ENCODE data around the gene KDM6A.
"Not testable (repeated sequence)": the region's sequence is repeated elsewhere in the genome, so short reads cannot be mapped to it uniquely, and the experiment has no call there.

Gene KDM6A

DNA sequence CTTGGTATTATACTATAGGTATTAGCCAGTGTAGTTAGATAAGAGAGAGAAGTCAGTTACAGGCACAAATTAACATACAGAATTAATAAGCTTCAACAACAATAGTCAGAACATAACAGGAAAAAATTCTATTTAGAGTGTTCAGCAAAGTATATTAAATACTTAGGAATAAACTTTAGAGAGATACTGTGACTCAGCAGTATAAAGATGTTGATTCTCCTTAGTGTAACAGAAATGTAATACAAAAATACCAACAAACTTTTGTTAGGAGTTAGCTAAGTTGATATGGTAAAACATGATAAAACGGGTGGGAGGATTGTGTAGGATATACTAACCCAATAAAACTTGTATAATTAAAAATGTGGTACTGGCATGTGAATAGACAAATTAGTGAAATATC lies 173.4 kb downstream of the KDM6A start:
- TF ChIP-seq, protein P1, sequence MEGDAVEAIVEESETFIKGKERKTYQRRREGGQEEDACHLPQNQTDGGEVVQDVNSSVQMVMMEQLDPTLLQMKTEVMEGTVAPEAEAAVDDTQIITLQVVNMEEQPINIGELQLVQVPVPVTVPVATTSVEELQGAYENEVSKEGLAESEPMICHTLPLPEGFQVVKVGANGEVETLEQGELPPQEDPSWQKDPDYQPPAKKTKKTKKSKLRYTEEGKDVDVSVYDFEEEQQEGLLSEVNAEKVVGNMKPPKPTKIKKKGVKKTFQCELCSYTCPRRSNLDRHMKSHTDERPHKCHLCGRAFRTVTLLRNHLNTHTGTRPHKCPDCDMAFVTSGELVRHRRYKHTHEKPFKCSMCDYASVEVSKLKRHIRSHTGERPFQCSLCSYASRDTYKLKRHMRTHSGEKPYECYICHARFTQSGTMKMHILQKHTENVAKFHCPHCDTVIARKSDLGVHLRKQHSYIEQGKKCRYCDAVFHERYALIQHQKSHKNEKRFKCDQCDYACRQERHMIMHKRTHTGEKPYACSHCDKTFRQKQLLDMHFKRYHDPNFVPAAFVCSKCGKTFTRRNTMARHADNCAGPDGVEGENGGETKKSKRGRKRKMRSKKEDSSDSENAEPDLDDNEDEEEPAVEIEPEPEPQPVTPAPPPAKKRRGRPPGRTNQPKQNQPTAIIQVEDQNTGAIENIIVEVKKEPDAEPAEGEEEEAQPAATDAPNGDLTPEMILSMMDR (IDR thresholded peaks at IDR 0.05; ENCODE audit: low read length, missing control alignments): no peak
- DNase-seq (ENCODE audit: low read depth): no peak
- H3K4me3 ChIP-seq (replicated peaks; ENCODE audit: low read depth, low read length): no peak overlapping the region

DNA sequence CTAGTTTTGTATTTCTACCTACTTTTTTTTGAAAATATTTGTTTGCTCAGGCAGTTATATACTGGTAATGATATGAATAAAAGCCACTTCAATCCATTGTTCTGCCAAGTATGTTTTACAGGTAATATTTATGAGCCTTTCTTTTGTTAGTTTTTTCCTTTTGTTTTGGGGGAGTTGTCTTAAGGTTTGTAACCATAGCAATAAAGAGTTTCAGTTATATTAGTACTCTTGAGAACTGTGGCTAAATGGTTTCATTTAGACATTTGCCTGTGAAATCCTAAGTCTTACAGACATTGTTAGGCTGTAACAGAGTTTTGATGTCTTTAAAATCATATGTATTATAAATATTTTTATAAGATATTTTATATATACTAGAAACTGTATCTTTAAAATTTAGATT lies 177.6 kb downstream of the KDM6A start:
- no peak for DNase-seq (ENCODE audit: low read depth)
- TF ChIP-seq, protein P1 (IDR thresholded peaks at IDR 0.05; ENCODE audit: low read length, missing control alignments): no peak
- H3K4me3 ChIP-seq (replicated peaks; ENCODE audit: low read depth, low read length): no peak overlapping the region

DNA sequence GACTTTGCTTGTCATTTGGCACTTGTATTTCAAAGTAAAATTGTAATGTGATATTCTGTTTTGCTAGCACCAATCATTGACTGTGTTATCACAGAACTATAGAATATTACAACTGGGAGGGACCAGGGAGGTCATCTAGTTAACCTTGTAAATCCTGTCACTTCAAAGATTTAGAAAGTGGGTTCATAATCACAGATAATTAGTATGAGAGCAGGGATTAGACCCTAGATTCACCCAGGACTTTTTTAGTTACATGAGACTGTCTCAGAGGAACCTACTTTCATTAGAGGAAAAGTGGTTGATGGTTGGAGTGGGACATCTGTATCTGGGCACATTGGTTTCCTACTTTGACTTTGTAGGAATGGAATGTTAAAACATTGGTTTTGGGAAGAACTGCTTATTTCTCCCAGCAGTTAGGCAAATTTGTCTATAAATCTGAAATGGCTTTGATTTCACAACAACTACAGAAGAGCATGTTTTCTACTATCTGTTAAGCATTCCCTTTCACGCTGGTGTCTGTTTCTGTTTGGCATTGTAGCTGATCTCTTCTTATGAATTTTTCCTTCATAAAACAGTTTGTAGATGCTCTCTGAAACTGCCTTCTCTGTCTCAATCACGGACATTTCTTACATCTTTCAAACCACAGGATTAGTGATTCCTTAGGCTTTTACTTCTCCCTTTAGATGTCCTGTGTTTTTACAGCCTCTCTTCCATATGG lies 183.6 kb downstream of the KDM6A start:
- no peak overlapping the region for H3K4me3 ChIP-seq (replicated peaks; ENCODE audit: low read depth, low read length)
- TF ChIP-seq, protein P1 (IDR thresholded peaks at IDR 0.05; ENCODE audit: low read length, missing control alignments): no peak
- DNase-seq (ENCODE audit: low read depth): no peak

DNA sequence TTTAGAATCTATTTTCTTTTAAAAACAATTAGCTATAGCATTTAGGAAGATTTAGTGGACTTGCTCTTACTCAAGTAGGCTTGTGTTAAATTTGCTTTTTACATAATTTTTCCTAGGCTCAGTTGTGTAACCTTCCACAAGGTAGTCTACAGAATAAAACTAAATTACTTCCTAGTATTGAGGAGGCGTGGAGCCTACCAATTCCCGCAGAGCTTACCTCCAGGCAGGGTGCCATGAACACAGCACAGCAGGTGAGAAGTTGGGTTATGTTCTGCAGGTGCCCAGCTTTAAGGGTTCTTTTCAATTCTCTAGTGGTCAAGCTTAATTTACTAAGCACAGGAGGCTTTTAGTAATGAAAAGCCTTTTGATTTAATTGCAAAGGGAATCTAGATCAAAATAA lies 186.9 kb downstream of the KDM6A start:
- not testable (repeated sequence) for H3K4me3 ChIP-seq (replicated peaks; ENCODE audit: low read depth, low read length); DNase-seq (ENCODE audit: low read depth)

DNA sequence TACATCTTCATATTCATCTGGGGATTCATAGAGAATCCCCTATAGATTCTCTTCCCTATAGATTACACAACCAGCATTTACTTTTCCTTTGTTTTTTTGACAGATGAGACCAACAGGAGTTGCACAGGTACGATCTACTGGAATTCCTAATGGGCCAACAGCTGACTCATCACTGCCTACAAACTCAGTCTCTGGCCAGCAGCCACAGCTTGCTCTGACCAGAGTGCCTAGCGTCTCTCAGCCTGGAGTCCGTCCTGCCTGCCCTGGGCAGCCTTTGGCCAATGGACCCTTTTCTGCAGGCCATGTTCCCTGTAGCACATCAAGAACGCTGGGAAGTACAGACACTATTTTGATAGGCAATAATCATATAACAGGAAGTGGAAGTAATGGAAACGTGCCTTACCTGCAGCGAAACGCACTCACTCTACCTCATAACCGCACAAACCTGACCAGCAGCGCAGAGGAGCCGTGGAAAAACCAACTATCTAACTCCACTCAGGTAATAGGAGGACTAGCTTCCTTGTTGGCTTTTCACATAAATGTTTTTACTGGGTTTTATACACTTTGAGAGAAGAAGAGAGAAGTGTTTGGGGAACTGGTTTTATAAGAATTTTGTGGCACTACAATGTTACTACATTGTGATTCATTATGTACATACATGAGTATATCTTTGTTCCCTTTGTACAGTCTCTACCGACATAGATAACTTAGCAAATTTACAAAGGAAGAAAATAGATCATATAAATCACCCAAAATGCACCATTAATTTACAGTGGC lies 190.5 kb downstream of the KDM6A start:
- DNase-seq (ENCODE audit: low read depth): peak; percentile 7
- H3K4me3 ChIP-seq (replicated peaks; ENCODE audit: low read depth, low read length): no peak overlapping the region
- TF ChIP-seq, protein P1 (IDR thresholded peaks at IDR 0.05; ENCODE audit: low read length, missing control alignments): no peak

DNA sequence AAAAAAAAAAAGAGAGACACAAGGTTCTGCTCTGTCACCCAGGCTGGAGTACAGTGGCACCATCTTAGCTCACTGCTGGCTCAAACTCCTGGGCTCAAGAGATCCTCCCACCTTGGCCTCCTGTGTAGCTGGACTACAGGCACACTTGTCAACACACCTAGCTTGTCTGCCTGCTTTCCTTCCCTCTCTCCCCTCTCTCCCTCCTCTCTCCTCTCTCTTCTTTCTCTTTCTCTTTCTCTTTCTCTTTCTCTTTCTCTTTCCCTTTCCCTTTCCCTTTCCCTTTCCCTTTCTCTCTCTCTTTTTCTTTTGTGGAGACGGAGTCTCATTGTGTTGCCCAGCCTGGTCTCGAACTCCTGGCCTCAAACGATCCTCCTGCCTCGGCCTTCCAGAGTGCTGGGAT lies 195.6 kb downstream of the KDM6A start:
- H3K4me3 ChIP-seq (replicated peaks; ENCODE audit: low read depth, low read length): no peak overlapping the region
- TF ChIP-seq, protein P1 (IDR thresholded peaks at IDR 0.05; ENCODE audit: low read length, missing control alignments): no peak
- no peak for DNase-seq (ENCODE audit: low read depth)

DNA sequence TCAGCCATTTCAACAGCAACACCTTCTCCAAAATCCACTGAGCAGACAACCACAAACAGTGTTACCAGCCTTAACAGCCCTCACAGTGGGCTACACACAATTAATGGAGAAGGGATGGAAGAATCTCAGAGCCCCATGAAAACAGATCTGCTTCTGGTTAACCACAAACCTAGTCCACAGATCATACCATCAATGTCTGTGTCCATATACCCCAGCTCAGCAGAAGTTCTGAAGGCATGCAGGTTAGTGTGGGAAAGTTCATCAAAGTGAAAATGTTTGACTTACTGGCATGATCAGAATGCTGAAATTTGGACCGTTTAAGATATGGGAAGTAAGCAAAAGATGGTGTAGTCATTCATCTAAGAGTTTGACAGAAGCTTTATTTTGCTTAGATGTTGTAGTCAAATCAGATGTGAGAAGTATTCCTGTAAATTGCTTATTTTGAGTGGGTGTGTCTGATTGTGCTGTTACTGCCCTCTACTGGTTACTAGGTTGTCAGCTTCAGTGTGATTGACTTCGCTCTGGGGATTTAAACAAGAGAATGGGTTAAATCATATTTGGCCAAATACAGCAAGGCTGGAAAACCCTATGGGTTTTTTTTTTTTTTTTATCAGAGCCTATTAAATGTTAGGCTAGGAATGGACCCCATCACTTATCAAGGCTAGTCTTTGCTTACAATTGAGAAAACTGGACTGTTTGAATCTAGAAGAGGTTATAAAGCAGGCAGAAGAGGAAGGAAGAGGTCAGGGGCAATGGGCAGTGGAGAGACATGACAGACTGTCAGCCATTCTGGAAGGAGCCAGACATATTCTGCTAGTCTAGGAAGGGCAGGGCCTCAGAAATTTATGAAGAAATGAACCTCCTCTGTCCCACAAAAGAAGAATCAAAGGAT lies 197.4 kb downstream of the KDM6A start:
- H3K4me3 ChIP-seq (replicated peaks; ENCODE audit: low read depth, low read length): no peak overlapping the region
- peak; percentile 72 for DNase-seq (ENCODE audit: low read depth)
- TF ChIP-seq, protein P1 (IDR thresholded peaks at IDR 0.05; ENCODE audit: low read length, missing control alignments): peak; percentile 58

DNA sequence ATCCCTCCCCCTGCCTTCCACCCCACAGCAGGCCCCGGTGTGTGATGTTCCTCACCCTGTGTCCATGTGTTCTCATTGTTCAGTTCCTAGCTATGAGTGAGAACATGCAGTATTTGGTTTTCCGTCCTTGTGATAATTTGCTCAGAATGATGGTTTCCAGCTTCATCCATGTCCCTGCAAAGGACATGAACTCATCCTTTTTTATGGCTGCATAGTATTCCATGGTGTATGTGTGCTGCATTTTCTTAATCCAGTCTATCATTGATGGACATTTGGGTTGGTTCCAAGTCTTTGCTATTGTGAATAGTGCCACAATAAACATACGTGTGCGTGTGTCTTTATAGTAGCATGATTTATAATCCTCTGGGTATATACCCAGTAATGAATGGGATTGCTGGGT lies 200.0 kb downstream of the KDM6A start:
- DNase-seq (ENCODE audit: low read depth); H3K4me3 ChIP-seq (replicated peaks; ENCODE audit: low read depth, low read length): not testable (repeated sequence)
